Activated CD4-positive, alpha-beta memory T cell treated with anti-CD3 and anti-CD28 coated beads for 36 hours (primary cell): ENCODE results near the gene MYCBP2. TPM values are rescaled to one million over a fixed set of nuclear protein-coding genes. Genes with fewer than 3 reads are reported as not detected.

Source experiments
- CTCF ChIA-PET: fragments of 350-600 bp; sonication (Branson Sonifier 250); formaldehyde crosslinking; loops from one replicate; lab custom pipeline; 2021; ENCODE audit warnings: antibody characterized with exemption, inconsistent platforms; lab: Charles Lee
- POLR2A ChIA-PET: fragments of 350-600 bp; sonication (Branson Sonifier 250); formaldehyde crosslinking; loops from one replicate; lab custom pipeline; 2021; ENCODE audit warnings: antibody characterized with exemption; lab: Charles Lee
- DNase-seq: peaks from one replicate; pipeline ENCODE4 v3.0.0-alpha.2; 2020
- H3K27ac Mint-ChIP-seq: one replicate; pipeline ENCODE4 v1.8.0; 2021; ENCODE audit warnings: mixed read lengths
- H3K27me3 Mint-ChIP-seq: one replicate; pipeline ENCODE4 v1.8.0; 2021; ENCODE audit warnings: mixed read lengths
- H3K36me3 Mint-ChIP-seq: one replicate; pipeline ENCODE4 v1.8.0; 2021; ENCODE audit warnings: mixed read lengths
- H3K4me1 Mint-ChIP-seq: one replicate; pipeline ENCODE4 v1.8.0; 2021; ENCODE audit warnings: low read depth, mixed read lengths
- H3K4me3 Mint-ChIP-seq: one replicate; pipeline ENCODE4 v1.8.0; 2021; ENCODE audit warnings: mild to moderate bottlenecking, mixed read lengths
- H3K9me3 Mint-ChIP-seq: one replicate; pipeline ENCODE4 v1.8.0; 2021; ENCODE audit warnings: mixed read lengths
- intact Hi-C: fragments of 100-400 bp; cut with micrococcal nuclease; formaldehyde crosslinking; loops from one replicate; pipeline ENCODE4 v1.15.1; 2023
- total RNA-seq, 2 experiments: library from RNA; stranded (reverse); gene quantifications; one replicate each; pipeline ENCODE4 v1.2.3, GENCODE V29; 2021

MYCBP2 gene
- total RNA-seq, 2 experiments from 2014 or later, result 67.3 to 79.4 TPM

GRCh38 chr13:77001963-77002587 lies 324.8 kb downstream of the MYCBP2 start:
- Mint-ChIP-seq H3K4me1 (peaks cover 34% of the 10 kb centered on the region), H3K9me3 (no peaks in the 10 kb centered on the region), H3K27ac (peak overlapping the region; percentile 61), H3K27me3 (no peaks in the 10 kb centered on the region), H3K36me3 (peaks cover 29% of the 10 kb centered on the region), H3K4me3 (no peak overlapping the region)
- ChIA-PET POLR2A (interaction anchor here (1.2 to 1.8 kb wide), 3 partner anchors 9 to 24 kb away, joined by 3 to 10 read pairs (median 4); partner anchors contain the start of gene FBXL3), CTCF (interaction anchor here (0.9 to 2.1 kb wide), 7 partner anchors 10 to 476 kb away, joined by 3 to 21 read pairs (median 6); partner anchors contain the start of gene CLN5)
- no peak for DNase-seq
- intact Hi-C loops, result loop anchor here (1.0 kb wide), 1 partner anchor 10 kb away; the partner anchor contains the start of gene CLN5

GRCh38 chr13:77001540-77001939 lies 325.4 kb downstream of the MYCBP2 start:
- intact Hi-C loops, result no loop called here

GRCh38 chr13:77000475-77000874 lies 326.4 kb downstream of the MYCBP2 start:
- no peak for DNase-seq
- Mint-ChIP-seq H3K9me3 (no peaks in the 10 kb centered on the region), H3K4me1 (peaks cover 28% of the 10 kb centered on the region), H3K36me3 (peaks cover 37% of the 10 kb centered on the region), H3K27ac (no peak overlapping the region), H3K4me3 (no peak overlapping the region), H3K27me3 (no peaks in the 10 kb centered on the region)
- CTCF ChIA-PET, result no interaction called here
- POLR2A ChIA-PET, result interaction anchor here (1.8 kb wide), 1 partner anchor 8 kb away, joined by 10 read pairs; no protein-coding TSS in a partner anchor
- intact Hi-C loops, result no loop called here

More at GRCh38 chr13:77001540-77001939, 325.4 kb downstream of the MYCBP2 start:
- H3K4me1 Mint-ChIP-seq, result peaks cover 32% of the 10 kb centered on the region
- no peak for DNase-seq
- H3K27ac Mint-ChIP-seq, result peak overlapping the region; percentile 61
- H3K4me3 Mint-ChIP-seq, result no peak overlapping the region
- ChIA-PET CTCF (interaction anchor here (0.9 to 2.1 kb wide), 7 partner anchors 9 to 476 kb away, joined by 3 to 21 read pairs (median 6); partner anchors contain the start of gene CLN5), POLR2A (interaction anchor here (1.2 to 1.8 kb wide), 3 partner anchors 9 to 25 kb away, joined by 3 to 10 read pairs (median 4); partner anchors contain the start of gene FBXL3)
- H3K27me3 Mint-ChIP-seq, result no peaks in the 10 kb centered on the region
- no peaks in the 10 kb centered on the region for H3K9me3 Mint-ChIP-seq
- H3K36me3 Mint-ChIP-seq, result peaks cover 31% of the 10 kb centered on the region

Other genes starting within 250 kb of the MYCBP2 start
- not detected for gene SCEL, start 208.6 kb upstream of the MYCBP2 start, total RNA-seq